ENCODE measurements around the gene HIC1.

- no peak for TF ChIP-seq CTCF (IDR thresholded peaks at IDR 0.05; ENCODE audit: insufficient read depth, low read length)
- TF ChIP-seq REST (IDR thresholded peaks at IDR 0.05; ENCODE audit: insufficient replicate concordance, low read depth): no peak
- no peak for TF ChIP-seq POLR2AphosphoS5 (IDR thresholded peaks at IDR 0.05; ENCODE audit: low read depth)
- TF ChIP-seq GABPA (IDR thresholded peaks at IDR 0.05; ENCODE audit: low read depth): no peak
These were observed 37.5 kb upstream of the HIC1 start for GRCh38 chr17:2017274-2017941.

All from HL-60 (cell line).